ENCODE results near the gene PIWIL4.

DNA sequence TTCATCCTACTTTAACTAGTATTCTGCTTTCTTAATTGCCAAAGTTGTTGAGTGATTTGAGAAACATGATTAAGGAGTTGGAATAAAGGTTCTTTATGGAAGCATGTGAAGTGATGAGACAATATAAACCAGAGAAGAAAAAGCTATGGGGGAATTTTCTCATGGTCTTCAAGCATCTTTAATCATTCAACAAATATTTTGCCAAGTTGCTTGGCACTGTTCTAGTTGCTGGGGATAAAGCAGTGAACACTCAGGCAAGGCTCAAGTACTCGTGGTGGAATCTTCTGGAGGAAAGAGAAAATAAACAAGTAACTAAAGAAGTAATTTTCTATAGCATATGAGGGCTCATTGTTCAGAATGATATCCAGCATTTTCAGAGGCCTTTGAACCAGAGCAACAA lies 9.2 kb upstream of the PIWIL4 start:
- TF ChIP-seq, protein P1, sequence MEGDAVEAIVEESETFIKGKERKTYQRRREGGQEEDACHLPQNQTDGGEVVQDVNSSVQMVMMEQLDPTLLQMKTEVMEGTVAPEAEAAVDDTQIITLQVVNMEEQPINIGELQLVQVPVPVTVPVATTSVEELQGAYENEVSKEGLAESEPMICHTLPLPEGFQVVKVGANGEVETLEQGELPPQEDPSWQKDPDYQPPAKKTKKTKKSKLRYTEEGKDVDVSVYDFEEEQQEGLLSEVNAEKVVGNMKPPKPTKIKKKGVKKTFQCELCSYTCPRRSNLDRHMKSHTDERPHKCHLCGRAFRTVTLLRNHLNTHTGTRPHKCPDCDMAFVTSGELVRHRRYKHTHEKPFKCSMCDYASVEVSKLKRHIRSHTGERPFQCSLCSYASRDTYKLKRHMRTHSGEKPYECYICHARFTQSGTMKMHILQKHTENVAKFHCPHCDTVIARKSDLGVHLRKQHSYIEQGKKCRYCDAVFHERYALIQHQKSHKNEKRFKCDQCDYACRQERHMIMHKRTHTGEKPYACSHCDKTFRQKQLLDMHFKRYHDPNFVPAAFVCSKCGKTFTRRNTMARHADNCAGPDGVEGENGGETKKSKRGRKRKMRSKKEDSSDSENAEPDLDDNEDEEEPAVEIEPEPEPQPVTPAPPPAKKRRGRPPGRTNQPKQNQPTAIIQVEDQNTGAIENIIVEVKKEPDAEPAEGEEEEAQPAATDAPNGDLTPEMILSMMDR (IDR thresholded peaks at IDR 0.05; ENCODE audit: poor library complexity, severe bottlenecking): no peak
- TF ChIP-seq POLR2AphosphoS5 (IDR thresholded peaks at IDR 0.05) (no peak), TAF1 (IDR thresholded peaks at IDR 0.05; ENCODE audit: low read depth) (no peak), MXI1 (conservative IDR thresholded peaks at IDR 0.05; ENCODE audit: poor library complexity, severe bottlenecking) (no peak), EZH2 (IDR thresholded peaks at IDR 0.05; ENCODE audit: borderline replicate concordance, insufficient read depth, low read length, poor library complexity, severe bottlenecking) (no peak)
